Ovary (tissue), 9 donors: ENCODE measurements around the gene SCYGR8. TPM values are rescaled to one million over a fixed set of nuclear protein-coding genes. Genes with fewer than 3 reads are reported as not detected.

ENCODE experiments used
- DNase-seq, 5 donors: peaks; one replicate each; pipeline ENCODE4 v3.0.0-alpha.2; 2019 to 2020
- H3K27ac ChIP-seq, 2 donors: fragments of 200-600 bp; one replicate each; pipeline versions ENCODE4 v1.5.1 to v1.8.0; 2019 to 2022
- H3K27me3 ChIP-seq: fragments of 200-600 bp; one replicate; pipeline ENCODE4 v1.8.0; 2022
- H3K36me3 ChIP-seq: fragments of 200-600 bp; sonication (generic); one replicate; pipeline ENCODE4 v1.5.1; 2019
- H3K4me1 ChIP-seq: one replicate; pipeline ENCODE4 v1.8.1; 2013; ENCODE audit warnings: mild to moderate bottlenecking, moderate library complexity; ENCODE audit not compliant: insufficient read depth
- H3K4me3 ChIP-seq: fragments of 200-600 bp; sonication (generic); one replicate; pipeline ENCODE4 v1.5.1; 2017
- H3K9me3 ChIP-seq, 2 donors: fragments of 200-600 bp in 1 of 2; sonication (generic) in 1 of 2; one replicate each; pipeline versions ENCODE4 v1.5.1 to v1.8.1; 2013 to 2019; ENCODE audit warnings: mild to moderate bottlenecking in 1 of 2, moderate library complexity in 1 of 2
- EP300 ChIP-seq: sonication (generic); formaldehyde crosslinking; IDR thresholded peaks from one replicate; pipeline ENCODE4 v1.6.1; 2017; ENCODE audit warnings: antibody characterized with exemption
- POLR2A ChIP-seq: fragments of 450-650 bp; IDR thresholded peaks from one replicate; pipeline ENCODE4 v1.6.1; 2017; ENCODE audit warnings: antibody characterized with exemption, mild to moderate bottlenecking, moderate library complexity
- WGBS, 3 donors: extraction: QIAGEN DNeasy Blood & Tissue Kit in 1 of 3; methylation state at CpG; one replicate each; pipeline versions ENCODE4 v1.1.5 to v1.1.7; 2013 to 2017; 5-methylcytosine and 5-hydroxymethylcytosine counted together
- intact Hi-C, 4 donors: fragments of 100-400 bp; cut with DNase I; formaldehyde crosslinking; loops; one replicate each; pipeline versions ENCODE4 v1.11.0 to v1.15.1; 2022 to 2023
- polyA plus RNA-seq, 2 donors: library from polyadenylated mRNA; stranded (reverse); fragments of 200-250 nt in 1 of 2; fragments of 350-450 nt in 1 of 2; fragmentation: Illumina TruSeq in 1 of 2; extraction: RNeasy Lipid Tissue Mini Kit (QIAGEN cat#74804) in 1 of 2; gene quantifications; one replicate each; pipeline ENCODE4 v1.2.3, GENCODE V29; 2013 to 2014
- total RNA-seq, 7 donors: library from RNA; depleted of rRNA in 2 of 7; stranded (reverse); fragments of >200 nt in 2 of 7; fragmentation: NEBNext Ultra II Directional in 3 of 7; extraction: Animal tissue kit (Norgen Biotek cat#: 25700) in 3 of 7; gene quantifications; one replicate each; pipeline versions ENCODE4 v1.1.0 to v1.2.4, GENCODE V29; 2016 to 2023
- TF ChIP-seq, protein P1 (sequence below), 3 donors: fragments of 450-650 bp in 2 of 3; fragments of 200-600 bp in 1 of 3; IDR thresholded peaks; one replicate each; pipeline versions ENCODE4 v1.5.1 to v1.8.0; 2016 to 2022; ENCODE audit warnings: antibody characterized with exemption in 3 of 3, mild to moderate bottlenecking in 1 of 3
- donor health status: DM: no; HTN: no; CAD: no; lungs with moderate emphysema.
- donor health status: DM: no; HTN: no; CAD: no.
- donor health status: Bipolar disorder and iron deficiency.
- donor health status: DM: yes; HTN: yes; CAD: no.
- donor health status: DM: no; HTN: no; CAD: no.
- donor health status: DM: yes; HTN: yes; CAD: no.

Gene SCYGR8
- total and polyA plus RNA-seq, 9 donors, result not detected

DNA sequence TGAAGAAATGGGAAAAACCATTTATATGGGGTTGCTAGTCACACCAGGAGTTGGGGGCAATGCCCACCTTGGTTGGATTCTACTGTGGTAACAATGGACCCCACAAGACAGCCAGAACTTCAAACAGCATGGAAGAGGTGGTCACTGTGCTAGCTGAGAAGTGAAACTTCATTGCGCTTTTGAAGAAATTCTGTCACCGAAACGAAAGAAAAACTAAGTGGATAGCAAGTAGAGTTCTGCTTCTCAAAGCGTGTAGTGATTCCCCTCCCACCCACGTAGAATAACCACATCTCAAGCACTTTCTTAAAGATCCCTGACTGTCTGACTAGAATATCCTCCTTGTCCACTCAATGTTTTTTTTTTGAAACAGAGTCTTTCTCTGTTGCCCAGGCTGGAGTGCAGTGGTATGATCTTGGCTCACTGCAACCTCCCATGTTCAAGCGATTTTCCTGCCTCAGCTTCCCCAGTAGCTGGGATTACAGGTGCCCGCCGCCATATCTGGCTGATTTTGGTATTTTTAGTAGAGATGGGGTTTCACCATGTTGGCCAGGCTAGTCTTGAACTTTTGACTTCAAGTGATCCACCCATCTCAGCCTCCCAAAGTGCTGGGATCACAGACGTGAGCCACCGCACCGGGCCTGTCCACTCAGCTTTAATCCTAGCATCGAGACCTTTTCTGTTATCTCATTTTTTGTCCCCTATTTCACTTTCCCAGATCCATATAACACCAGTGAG is 37.9 kb downstream of the SCYGR8 start:
- H3K27me3 ChIP-seq, result no peaks in the 10 kb centered on the region
- H3K27ac ChIP-seq, result no peak overlapping the region
- no peaks in the 10 kb centered on the region for H3K9me3 ChIP-seq
- DNase-seq, result no peak
- H3K4me1 ChIP-seq, result no peaks in the 10 kb centered on the region
- 81 to 86% (median 85%) methylated on average over 12 of the region's 12 CpGs for WGBS, 3 donors
- H3K36me3 ChIP-seq, result no peaks in the 10 kb centered on the region
- TF ChIP-seq EP300 (no peak), POLR2A (no peak)
- TF ChIP-seq, protein P1, sequence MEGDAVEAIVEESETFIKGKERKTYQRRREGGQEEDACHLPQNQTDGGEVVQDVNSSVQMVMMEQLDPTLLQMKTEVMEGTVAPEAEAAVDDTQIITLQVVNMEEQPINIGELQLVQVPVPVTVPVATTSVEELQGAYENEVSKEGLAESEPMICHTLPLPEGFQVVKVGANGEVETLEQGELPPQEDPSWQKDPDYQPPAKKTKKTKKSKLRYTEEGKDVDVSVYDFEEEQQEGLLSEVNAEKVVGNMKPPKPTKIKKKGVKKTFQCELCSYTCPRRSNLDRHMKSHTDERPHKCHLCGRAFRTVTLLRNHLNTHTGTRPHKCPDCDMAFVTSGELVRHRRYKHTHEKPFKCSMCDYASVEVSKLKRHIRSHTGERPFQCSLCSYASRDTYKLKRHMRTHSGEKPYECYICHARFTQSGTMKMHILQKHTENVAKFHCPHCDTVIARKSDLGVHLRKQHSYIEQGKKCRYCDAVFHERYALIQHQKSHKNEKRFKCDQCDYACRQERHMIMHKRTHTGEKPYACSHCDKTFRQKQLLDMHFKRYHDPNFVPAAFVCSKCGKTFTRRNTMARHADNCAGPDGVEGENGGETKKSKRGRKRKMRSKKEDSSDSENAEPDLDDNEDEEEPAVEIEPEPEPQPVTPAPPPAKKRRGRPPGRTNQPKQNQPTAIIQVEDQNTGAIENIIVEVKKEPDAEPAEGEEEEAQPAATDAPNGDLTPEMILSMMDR (IDR thresholded peaks at IDR 0.05), result no peak
- no peak overlapping the region for H3K4me3 ChIP-seq
- intact Hi-C loops, result no loop called here

DNA sequence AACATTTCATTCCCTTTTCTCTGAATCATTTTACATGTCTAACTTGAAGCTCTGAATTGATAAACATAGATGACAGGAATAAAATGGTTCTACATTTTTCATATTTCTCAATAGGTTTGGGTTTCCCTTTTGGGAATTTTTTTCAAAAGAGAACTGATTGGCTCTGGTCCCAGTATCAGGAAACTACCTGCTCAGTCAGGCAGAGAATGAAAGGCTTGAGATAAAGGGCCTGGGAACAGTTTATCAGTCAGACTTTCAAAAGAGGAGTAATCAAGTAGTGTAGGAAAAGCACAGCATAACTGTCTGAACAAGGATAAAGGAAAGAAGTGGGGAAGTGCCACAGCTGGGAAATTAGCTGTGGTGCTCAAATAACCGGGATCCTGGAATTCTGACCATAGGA is 39.6 kb downstream of the SCYGR8 start:
- DNase-seq, result no peak
- Histone ChIP-seq H3K4me3 (no peak overlapping the region), H3K36me3 (no peaks in the 10 kb centered on the region), H3K9me3 (no peaks in the 10 kb centered on the region), H3K27me3 (no peaks in the 10 kb centered on the region), H3K4me1 (no peaks in the 10 kb centered on the region), H3K27ac (no peak overlapping the region)
- intact Hi-C loops, result no loop called here
- WGBS, 3 donors, result 23 to 46% (median 35%) methylated on average over 1 of the region's 1 CpG
- TF ChIP-seq, protein P1 (IDR thresholded peaks at IDR 0.05), result no peak
- TF ChIP-seq POLR2A (no peak), EP300 (no peak)

DNA sequence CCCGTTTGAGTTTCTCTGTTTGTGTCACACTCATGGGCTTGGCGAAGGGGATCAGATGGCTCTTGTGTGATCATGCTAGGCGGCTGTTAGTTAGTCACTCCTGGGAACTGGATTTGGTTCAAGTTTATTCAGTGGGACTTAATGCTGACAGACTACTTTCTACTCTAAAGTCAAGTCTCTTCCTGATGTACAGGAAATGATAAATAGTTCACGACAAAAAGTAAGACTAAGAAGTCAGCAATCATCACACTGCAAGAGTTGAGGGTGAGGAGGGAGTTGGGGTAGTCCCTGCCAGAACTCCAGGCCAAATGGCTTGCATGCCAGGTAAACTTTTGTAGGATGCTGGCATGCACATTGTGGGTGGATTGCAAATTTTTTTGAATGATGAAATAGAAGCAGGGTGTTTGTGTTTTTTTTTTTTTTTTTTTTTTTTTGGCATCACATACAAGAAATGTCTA is 42.9 kb downstream of the SCYGR8 start:
- H3K9me3 ChIP-seq, result no peaks in the 10 kb centered on the region
- no peaks in the 10 kb centered on the region for H3K36me3 ChIP-seq
- intact Hi-C loops, result no loop called here
- H3K27me3 ChIP-seq, result no peaks in the 10 kb centered on the region
- DNase-seq, result no peak
- no peak for TF ChIP-seq EP300
- H3K27ac ChIP-seq, result no peak overlapping the region
- WGBS, 3 donors, result 78 to 91% (median 86%) methylated on average over 4 of the region's 4 CpGs
- H3K4me3 ChIP-seq, result no peak overlapping the region
- no peaks in the 10 kb centered on the region for H3K4me1 ChIP-seq

DNA sequence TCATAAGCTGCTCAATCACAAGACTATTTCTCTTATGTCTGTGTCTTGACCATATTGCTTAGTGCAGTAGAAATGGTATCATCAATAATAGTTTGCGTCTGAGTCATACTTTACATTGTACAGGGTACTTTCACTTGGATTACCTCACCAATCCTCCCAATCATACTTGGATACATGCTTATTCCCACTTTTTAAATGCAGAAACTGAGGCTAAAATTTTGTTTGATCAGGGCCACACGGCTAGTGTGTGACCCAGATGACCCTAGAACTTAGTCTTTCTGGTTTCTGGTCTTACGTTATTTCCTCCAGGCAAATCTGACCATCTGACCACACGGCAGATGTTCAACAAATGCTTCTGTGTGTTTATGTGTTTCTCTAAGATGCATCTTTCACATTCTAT is 44.1 kb downstream of the SCYGR8 start:
- Histone ChIP-seq H3K27me3 (no peaks in the 10 kb centered on the region), H3K27ac (no peak overlapping the region), H3K36me3 (no peaks in the 10 kb centered on the region), H3K4me3 (no peak overlapping the region), H3K4me1 (no peaks in the 10 kb centered on the region), H3K9me3 (no peaks in the 10 kb centered on the region)
- no peak for DNase-seq
- intact Hi-C loops, result no loop called here
- no peak for TF ChIP-seq POLR2A
- TF ChIP-seq, protein P1 (IDR thresholded peaks at IDR 0.05), result no peak
- no peak for TF ChIP-seq EP300
- 58 to 68% (median 66%) methylated on average over 4 of the region's 4 CpGs for WGBS, 3 donors

DNA sequence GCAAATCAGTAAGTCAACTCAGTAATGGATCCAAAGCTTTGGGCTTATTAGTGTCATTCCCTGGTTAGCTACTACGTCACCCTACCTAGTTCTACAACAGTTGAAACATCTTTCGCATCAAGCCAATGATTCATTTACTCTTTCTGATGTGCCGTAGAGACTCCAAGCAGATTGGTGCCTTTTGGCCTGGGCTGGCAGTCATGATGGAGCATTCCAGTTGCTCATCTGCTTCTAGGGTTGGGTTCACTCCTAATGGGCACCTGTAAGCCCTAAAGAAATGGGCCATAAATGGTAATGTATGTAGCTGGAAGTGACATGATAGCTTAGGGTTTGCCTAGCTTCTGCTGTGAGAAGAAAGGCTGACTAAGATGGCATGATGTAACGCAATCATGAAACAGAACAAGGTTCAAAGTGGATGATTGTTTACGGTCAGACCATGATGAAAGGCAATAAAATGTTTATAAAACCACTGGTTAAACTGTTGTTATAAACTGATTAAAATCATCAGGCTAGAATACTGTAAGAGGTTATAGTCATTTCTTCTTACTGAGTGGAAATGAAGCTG is 47.5 kb downstream of the SCYGR8 start:
- Histone ChIP-seq H3K4me1 (no peaks in the 10 kb centered on the region), H3K27me3 (no peaks in the 10 kb centered on the region), H3K36me3 (no peaks in the 10 kb centered on the region), H3K9me3 (no peaks in the 10 kb centered on the region), H3K27ac (no peak overlapping the region), H3K4me3 (no peak overlapping the region)
- WGBS, 3 donors, result 88 to 95% (median 89%) methylated on average over 5 of the region's 5 CpGs
- no peak for DNase-seq
- intact Hi-C loops, result no loop called here
- TF ChIP-seq EP300 (no peak), POLR2A (no peak)
- TF ChIP-seq, protein P1 (IDR thresholded peaks at IDR 0.05), result no peak
